ENCODE results near the gene KAZALD1.

Gene KAZALD1

DNA sequence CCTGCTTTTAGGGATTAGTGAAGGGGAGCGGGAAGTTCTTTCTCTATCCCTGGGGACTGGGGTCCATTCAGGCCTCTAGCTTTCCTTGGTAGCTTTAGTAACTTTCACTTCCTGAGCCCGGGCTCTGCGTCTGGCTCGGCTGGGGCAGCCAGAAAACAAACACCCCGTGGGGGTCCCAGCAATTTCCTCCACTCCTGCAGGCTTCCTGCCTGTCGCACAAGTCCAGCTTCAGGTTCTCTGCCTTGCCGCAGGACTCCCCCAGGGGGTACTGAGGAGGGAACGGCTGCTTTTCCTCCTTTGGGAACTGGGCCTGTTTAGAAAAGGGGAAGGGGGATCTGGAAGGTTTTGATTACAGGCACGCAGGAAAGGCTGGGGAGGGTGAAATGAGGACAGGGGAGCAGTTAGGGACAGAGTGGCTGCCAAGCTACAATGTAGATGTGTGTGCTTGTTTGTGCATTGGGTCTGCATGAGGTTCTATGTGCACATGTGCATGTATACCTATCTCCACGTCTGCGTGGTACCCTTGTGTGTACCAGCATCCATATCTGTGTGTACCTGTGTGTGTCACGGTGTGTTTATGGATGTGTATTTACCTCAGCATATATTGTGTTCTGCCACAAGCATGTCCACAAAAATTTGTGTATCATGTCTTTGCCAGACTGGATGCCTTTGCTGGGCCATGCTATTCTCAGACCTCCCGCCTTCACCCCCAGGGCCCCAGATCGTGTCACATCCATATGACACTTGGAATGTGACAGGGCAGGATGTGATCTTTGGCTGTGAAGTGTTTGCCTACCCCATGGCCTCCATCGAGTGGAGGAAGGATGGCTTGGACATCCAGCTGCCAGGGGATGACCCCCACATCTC lies 2.0 kb downstream of the KAZALD1 start:
- TF ChIP-seq GATA3 (IDR thresholded peaks at IDR 0.05; ENCODE audit: low read depth, low read length), result no peak
- no peak for TF ChIP-seq GATA2 (IDR thresholded peaks at IDR 0.05; ENCODE audit: low read depth, low read length)

DNA sequence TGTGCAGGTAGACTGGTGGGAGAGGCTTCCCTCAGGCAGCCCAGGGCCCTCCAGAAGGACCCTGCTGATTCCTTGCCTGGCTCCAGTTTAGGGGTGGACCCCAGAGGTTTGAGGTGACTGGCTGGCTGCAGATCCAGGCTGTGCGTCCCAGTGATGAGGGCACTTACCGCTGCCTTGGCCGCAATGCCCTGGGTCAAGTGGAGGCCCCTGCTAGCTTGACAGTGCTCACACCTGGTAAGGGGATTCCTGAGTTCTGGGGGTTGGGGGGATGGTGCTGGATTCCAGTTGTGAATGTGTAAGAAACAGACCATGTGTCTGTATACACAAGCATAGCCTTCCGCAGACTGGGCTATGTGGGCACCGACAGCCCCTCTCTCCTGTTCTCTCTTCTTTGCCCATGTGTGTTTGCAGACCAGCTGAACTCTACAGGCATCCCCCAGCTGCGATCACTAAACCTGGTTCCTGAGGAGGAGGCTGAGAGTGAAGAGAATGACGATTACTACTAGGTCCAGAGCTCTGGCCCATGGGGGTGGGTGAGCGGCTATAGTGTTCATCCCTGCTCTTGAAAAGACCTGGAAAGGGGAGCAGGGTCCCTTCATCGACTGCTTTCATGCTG lies 2.7 kb downstream of the KAZALD1 start:
- no peak for TF ChIP-seq GATA2 (IDR thresholded peaks at IDR 0.05; ENCODE audit: low read depth, low read length)
- TF ChIP-seq GATA3 (IDR thresholded peaks at IDR 0.05; ENCODE audit: low read depth, low read length), result no peak

DNA sequence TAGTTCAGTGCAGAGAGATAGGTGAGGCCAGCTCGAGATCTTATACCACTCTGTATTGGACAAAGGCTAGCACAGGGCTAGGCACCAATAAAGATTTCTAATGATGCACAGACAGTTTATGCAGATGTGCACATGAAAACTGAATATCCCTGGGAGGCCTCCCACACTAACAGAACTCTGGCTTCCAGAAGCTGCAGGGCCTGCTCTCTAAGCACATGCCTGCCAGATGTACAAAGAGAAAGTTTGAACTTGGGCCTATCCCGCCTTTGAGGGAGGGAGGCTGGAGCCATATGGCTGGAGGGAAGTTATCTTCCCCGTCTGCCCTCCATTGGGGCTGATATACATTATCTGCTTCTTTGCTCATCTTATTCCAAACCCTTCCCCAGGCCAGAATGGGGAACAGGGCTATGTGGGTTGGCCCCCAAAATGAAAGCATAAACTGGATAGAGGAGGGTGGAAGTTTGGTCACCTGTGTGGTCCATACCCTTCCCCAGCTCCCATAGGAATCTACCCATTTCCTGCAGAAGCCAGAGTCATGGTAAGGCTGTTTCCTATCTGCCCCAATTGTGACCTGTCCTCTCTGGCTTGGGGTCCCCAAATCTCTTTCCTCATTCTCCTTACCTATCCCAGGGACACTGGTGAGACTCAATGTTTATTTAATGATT lies 3.8 kb downstream of the KAZALD1 start:
- TF ChIP-seq GATA2 (IDR thresholded peaks at IDR 0.05; ENCODE audit: low read depth, low read length) (no peak), GATA3 (IDR thresholded peaks at IDR 0.05; ENCODE audit: low read depth, low read length) (no peak)

DNA sequence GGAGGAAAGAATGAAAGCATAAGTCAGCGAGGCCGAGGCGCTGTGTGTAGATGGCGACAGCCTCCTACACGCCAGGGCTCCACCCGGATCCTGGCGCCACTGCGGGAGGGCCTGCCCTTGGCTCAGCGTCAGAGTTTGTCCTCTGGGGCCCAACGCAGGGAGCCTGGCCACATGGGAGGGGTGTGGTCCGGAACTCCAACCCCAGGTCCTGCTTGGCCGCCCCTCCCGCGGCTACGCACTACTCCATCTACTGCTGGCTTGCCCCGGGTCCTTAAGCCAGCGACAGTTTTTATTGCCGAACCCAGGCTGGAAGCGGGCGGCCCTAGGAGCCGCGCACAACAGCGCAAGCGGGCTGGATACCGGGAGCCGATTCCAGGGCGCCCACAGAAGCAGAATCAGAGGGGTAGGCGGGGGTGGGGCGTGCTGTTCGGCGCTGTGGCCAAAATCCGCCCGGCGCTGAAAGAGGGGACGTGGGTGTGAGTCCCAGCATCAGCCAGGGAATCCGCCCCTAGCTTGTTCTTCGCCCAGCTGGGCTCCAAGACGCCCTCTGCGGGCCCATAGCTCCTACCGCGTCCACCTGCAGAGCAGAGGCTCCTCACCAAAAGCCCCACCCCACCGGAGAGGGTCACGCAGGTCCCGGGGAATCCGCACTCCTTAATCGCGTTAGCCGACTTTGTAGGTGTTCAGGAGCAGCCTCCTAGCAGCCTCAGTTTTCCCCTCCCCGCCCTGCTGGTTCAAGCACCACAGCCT lies 4.5 kb downstream of the KAZALD1 start:
- TF ChIP-seq GATA2 (IDR thresholded peaks at IDR 0.05; ENCODE audit: low read depth, low read length), result no peak
- no peak for TF ChIP-seq GATA3 (IDR thresholded peaks at IDR 0.05; ENCODE audit: low read depth, low read length)

DNA sequence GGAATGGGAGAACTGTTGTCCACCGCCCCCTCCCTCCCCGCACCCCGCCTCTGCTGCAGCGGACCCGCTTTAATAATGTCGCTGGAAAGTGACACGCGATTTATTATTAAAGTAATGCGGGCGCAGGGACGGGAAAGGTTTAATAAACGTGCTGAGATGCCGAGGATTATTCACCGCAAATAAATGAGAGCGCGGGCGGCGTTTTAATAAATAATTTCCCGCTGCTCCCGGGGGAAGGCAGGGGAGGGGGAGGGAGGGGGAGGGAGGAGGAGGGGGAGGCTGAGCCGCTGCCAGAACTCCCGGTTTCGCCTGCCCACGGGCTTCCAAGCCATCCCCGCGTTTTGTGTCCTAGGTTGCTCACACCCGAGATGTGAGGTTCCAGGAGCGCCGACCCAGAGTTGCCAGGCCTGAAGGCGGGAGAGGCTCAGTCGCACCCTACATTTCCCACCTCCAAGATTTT lies 5.1 kb downstream of the KAZALD1 start:
- TF ChIP-seq GATA3 (IDR thresholded peaks at IDR 0.05; ENCODE audit: low read depth, low read length) (no peak), GATA2 (IDR thresholded peaks at IDR 0.05; ENCODE audit: low read depth, low read length) (no peak)

DNA sequence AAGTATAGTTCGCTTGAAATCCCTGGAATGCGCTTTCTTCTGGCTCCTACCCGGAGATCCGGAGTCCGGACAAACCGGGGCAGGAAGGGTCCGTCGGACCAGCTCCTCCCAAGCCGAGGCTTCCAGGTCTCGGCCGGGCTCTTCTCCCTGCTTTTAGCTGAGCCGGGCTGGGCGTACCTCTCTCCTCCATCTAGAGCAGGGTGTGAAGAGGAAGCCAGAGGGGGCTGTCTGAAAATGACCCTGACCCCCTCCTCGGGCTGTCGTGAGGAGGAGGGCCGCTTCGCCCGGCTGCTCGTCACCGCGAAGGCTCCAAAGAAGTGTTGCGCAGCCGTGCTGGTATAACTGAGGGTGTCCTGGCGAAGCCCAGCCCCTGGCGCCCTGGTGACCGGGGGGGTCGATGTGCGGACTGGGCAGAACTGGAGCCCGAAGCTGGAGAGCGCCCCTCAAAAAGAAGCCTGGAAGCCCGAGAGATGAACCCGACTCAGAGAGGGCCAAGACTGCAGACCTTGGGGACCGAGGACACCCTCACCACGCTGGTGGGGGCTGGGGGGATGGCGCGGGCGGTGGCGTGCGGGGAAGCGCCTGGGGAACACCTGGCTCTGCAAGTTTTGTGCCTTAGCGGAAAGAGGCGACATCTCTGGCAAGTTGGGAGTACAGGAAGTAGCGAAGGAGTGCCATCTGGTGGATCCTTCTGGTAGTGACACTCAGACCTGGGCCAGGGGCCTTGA lies 5.7 kb downstream of the KAZALD1 start:
- TF ChIP-seq GATA3 (IDR thresholded peaks at IDR 0.05; ENCODE audit: low read depth, low read length), result no peak
- no peak for TF ChIP-seq GATA2 (IDR thresholded peaks at IDR 0.05; ENCODE audit: low read depth, low read length)

DNA sequence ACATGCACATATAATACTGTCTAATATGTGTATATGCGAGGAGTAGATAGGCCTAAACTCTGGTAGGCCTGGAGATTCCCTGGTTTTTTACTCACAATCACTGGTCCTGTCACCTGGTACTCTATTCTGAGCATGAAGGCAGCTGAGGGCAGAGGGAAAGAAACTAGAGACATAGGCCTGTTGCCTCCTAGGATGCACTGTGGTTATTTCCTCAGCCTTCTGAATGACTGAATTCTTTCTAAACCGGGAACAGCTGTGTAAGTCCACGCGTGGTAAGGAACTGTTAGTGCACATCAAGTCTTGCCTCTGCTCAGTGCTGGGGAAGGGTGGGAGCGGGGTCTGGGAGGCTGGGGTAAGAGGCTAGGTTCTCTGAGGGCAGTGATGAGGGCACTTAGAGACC lies 7.7 kb downstream of the KAZALD1 start:
- TF ChIP-seq GATA3 (IDR thresholded peaks at IDR 0.05; ENCODE audit: low read depth, low read length), result no peak
- no peak for TF ChIP-seq GATA2 (IDR thresholded peaks at IDR 0.05; ENCODE audit: low read depth, low read length)

DNA sequence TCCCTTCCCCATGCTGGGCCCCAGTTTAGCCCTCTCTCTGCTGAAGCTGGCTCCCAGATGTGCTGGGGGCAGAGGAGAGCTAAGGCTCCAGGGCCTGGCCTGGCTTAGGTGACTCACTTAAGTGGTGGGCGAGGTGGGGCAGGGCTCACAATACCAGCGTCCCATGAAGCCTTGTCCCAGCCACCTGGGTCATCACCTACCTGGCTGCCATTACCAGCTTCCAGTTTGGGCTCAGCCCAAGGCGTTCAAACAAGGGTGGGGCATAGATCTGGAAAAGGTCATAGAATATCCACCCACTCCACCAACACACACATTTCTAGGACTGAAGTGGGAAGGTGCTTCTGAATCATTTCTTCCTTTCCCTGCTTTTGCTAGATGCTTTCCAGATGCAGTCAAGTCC lies 8.3 kb downstream of the KAZALD1 start:
- TF ChIP-seq GATA2 (IDR thresholded peaks at IDR 0.05; ENCODE audit: low read depth, low read length) (no peak), GATA3 (IDR thresholded peaks at IDR 0.05; ENCODE audit: low read depth, low read length) (no peak)

DNA sequence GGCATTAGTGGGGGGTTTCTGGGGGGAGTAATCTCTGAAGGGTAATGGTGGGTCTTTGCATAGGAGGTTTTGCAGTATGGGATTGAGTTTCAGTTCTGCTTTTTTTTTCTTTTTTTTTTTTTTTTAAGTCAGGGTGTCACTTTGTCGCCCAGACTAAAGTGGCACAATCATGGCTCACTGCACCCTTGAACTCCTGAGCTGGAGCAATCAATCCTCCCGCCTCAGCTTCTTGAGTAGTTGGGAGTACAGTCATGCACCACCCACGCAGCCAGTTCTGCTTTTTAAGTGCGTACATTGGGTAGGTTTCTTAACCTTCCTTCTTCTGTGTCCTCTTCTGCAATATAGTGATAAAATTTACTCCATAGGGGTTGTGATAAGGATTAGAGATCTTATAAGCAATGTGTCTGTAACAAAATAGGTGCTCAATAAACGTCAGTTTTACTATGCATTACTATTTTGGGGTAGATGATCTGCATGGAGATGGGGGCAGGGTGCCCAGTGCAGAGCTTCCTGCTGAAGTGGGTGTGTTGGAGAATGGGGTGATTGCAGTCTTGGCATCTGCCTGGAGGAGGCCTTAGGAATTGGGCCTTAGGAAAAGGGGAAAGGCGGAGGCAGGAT lies 9.6 kb downstream of the KAZALD1 start:
- no peak for TF ChIP-seq GATA3 (IDR thresholded peaks at IDR 0.05; ENCODE audit: low read depth, low read length)
- TF ChIP-seq GATA2 (IDR thresholded peaks at IDR 0.05; ENCODE audit: low read depth, low read length), result no peak

DNA sequence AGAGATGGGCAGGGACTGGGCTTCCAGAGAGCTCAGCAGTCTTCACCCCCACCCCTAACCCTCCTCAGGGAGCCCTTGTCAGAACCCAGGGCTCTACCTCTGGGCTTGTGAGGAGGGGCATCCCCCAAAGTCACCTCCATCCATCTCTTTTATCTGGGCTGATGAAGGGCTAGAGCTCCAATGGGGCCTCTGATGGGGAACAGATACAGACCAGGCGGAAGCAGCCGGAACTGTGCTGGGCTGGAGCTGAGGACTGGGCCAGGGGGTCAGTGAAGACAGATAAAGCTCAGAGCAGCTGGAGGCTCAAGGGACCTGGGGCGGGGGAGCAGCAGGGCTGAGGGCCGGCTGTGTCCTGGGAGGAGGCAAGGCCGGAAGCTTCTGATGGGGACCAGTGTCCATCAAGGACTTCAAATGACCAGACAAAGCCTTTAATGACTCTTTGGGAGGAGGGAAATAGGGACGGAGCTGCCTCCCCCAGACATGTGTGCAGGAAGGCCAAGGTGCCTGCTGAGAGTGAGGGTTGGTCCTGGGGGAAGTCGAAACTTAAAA lies 10.2 kb downstream of the KAZALD1 start:
- TF ChIP-seq GATA2 (IDR thresholded peaks at IDR 0.05; ENCODE audit: low read depth, low read length) (no peak), GATA3 (IDR thresholded peaks at IDR 0.05; ENCODE audit: low read depth, low read length) (no peak)

DNA sequence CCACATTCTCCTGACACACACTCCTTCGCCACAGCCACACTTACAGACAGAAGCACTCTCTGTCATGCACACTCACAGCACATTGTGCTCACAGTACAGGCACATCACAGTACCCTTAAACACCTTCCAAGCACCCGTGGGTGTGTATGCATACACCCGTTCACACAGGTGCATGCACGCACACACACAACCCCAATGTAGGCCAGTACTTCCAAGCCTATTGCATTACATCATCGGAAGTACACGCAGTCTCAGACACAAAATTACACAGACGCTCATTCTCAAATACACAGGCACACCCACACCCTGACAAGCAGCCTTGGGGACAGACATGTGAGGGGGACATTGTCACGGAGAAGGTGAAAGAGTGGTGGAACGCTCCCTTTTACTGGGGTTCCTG lies 11.1 kb downstream of the KAZALD1 start:
- no peak for TF ChIP-seq GATA2 (IDR thresholded peaks at IDR 0.05; ENCODE audit: low read depth, low read length)
- no peak for TF ChIP-seq GATA3 (IDR thresholded peaks at IDR 0.05; ENCODE audit: low read depth, low read length)

DNA sequence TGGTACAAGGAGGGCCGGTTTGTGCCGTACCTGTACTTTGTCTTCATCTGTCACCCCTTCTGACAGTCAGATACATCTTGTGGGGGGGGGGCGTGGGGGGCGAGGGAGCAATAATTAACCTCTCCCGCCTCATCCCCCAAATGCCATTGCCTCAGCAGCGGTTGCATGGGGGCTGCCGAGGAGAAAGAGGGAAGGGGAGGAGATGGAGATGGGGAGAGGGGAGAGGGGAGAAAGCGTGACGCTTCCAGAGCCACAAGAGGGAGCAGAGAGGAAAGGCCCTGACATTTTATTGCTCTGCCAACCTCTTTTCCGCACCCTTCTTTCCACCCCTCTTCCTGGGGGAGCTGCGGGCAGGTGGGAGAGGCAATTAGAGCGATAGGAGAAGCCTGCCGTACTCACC lies 11.8 kb downstream of the KAZALD1 start:
- TF ChIP-seq GATA3 (IDR thresholded peaks at IDR 0.05; ENCODE audit: low read depth, low read length) (no peak), GATA2 (IDR thresholded peaks at IDR 0.05; ENCODE audit: low read depth, low read length) (no peak)

DNA sequence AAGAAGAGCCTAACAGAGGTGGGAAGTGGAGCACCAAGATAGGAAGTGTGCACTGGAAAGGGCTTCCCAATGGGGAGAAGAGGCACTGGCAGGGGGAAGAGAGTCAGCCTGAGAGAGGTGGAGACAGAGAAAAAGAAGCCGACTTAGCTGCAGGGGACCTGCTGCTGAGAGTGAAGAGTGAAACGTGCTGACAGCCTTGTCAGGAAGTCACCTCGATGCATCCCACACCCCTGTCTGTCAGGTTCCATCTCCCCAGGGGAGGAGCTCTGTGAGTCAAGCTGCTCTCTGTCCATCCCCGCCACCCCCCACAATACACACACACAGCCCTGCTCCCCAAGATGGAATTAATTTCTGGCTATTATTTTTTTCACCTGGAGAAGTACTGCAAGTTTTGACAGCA lies 14.0 kb downstream of the KAZALD1 start:
- TF ChIP-seq GATA3 (IDR thresholded peaks at IDR 0.05; ENCODE audit: low read depth, low read length) (no peak), GATA2 (IDR thresholded peaks at IDR 0.05; ENCODE audit: low read depth, low read length) (no peak)

Data from SH-SY5Y (cell line).